ENCODE data around the gene TBC1D22B. TPM values are rescaled to one million over a fixed set of nuclear protein-coding genes. Genes with fewer than 3 reads are reported as not detected.

The TBC1D22B gene
- total and polyA plus RNA-seq, 9 of the 15 experiments (the other 6 are each of a cell fraction or from before 2014, with no cell fraction given): 4.8 to 24.2 (median 13.5) TPM

- TF ChIP-seq GTF2A2 (tag; IDR thresholded peaks at IDR 0.05): no peak
- TF ChIP-seq FOSL1 (tag; conservative IDR thresholded peaks at IDR 0.05): no peak
- no peak for TF ChIP-seq TCF7L2 (IDR thresholded peaks at IDR 0.05; ENCODE audit: low read depth, low read length)
- no peak for TF ChIP-seq STAT6 (CRISPR knock-in tag; IDR thresholded peaks at IDR 0.05)
These were observed 62.4 kb downstream of the TBC1D22B start (continued) for GRCh38 chr6:37319856-37320480.

GRCh38 chr6:37320646-37321045, 63.1 kb downstream of the TBC1D22B start:
- 94% methylated on average over 8 of the region's 8 CpGs for WGBS (ENCODE audit: insufficient coverage, low coverage, missing lambda C conversion rate)

More at GRCh38 chr6:37320646-37321045, 63.1 kb downstream of the TBC1D22B start:
- no peak overlapping the region for H3K4me3 ChIP-seq
- no peak for FAIRE-seq
- H3K36me3 ChIP-seq (ENCODE audit: control insufficient read depth, insufficient read depth, low read length): peaks cover 84% of the 10 kb centered on the region
- no peaks in the 10 kb centered on the region for H3K79me2 ChIP-seq (ENCODE audit: control insufficient read depth, insufficient read depth, low read length)
- no peak overlapping the region for H3K27ac ChIP-seq (ENCODE audit: extremely low read depth, low read depth, low read length)
- H3K4me1 ChIP-seq (replicated peaks in 1 of 2; ENCODE audit: control insufficient read depth in 2 of 2, insufficient read depth in 2 of 2, low read length in 2 of 2): no peaks in the 10 kb centered on the region; a peak in 2 of 5 replicates
- H3K27me3 ChIP-seq (ENCODE audit: control insufficient read depth in 2 of 2, insufficient read depth in 2 of 2, low read length in 2 of 2): no peaks in the 10 kb centered on the region
- H3K9me3 ChIP-seq (replicated peaks; ENCODE audit: control insufficient read depth, insufficient read depth, low read depth, low read length): no peaks in the 10 kb centered on the region
- peak overlapping the region in 1 of 2 experiments; percentile 33; a peak in 1 of 4 replicates for H3K9ac ChIP-seq (ENCODE audit: insufficient read depth in 1 of 2, low read depth in 2 of 2, low read length in 2 of 2)
- ChIA-PET CTCF (ENCODE audit: low intra/inter-chr PET ratio) (no interaction called here), POLR2A (interaction anchor here (0.7 to 1.5 kb wide), 3 partner anchors 10 to 18 kb away, joined by 3 to 4 read pairs (median 3); no protein-coding TSS in a partner anchor)
- in situ Hi-C loops (cut with MboI): no loop called here
- TF ChIP-seq ZNF174 (CRISPR knock-in tag; IDR thresholded peaks at IDR 0.05): no peak
- H3K9me1 ChIP-seq (ENCODE audit: control insufficient read depth, insufficient read depth, low read length): no peaks in the 10 kb centered on the region
- H4K20me1 ChIP-seq (replicated peaks; ENCODE audit: control insufficient read depth, insufficient read depth, low read length): no peaks in the 10 kb centered on the region; the same call in 1 of the 2 replicates
- no TSS peak for BruUV-seq (replicated peaks)
- H2AFZ ChIP-seq (ENCODE audit: low read depth, low read length): no peak overlapping the region
- intact Hi-C loops (cut with micrococcal nuclease): loop anchor here (5.0 kb wide), 1 partner anchor 372 kb away; no protein-coding TSS in a partner anchor
- DNase-seq (ENCODE audit: extremely low read depth in 1 of 4, low spot score in 3 of 4): no peak
- ATAC-seq: no peak
- H3K4me2 ChIP-seq (ENCODE audit: insufficient read depth, low read length): no peak overlapping the region
